Central memory CD8-positive, alpha-beta T cell (primary cell): ENCODE data around the gene DLX6.

ENCODE experiments used
- ATAC-seq: fragments of 150-1000 bp; cut with Tn5 transposase; replicated peaks from 2 replicates; pipeline ENCODE4 v1.10.0; 2022; ENCODE audit warnings: mild to moderate bottlenecking, moderate FRiP score, moderate number of reproducible peaks; ENCODE audit not compliant: poor library complexity, severe bottlenecking; ENCODE audit errors: extremely low read depth
- DNase-seq, 2 donors: peaks; one replicate each; pipeline ENCODE4 v3.0.0; 2021; ENCODE audit warnings: low spot score in 2 of 2
- H3K27ac Mint-ChIP-seq: one replicate; pipeline ENCODE4 v1.8.0; 2022; ENCODE audit warnings: low read depth, mild to moderate bottlenecking, moderate library complexity, mixed read lengths
- H3K27me3 Mint-ChIP-seq: one replicate; pipeline ENCODE4 v1.8.0; 2022; ENCODE audit warnings: mixed read lengths
- H3K36me3 Mint-ChIP-seq: one replicate; pipeline ENCODE4 v1.8.0; 2022; ENCODE audit warnings: mild to moderate bottlenecking, moderate library complexity, mixed read lengths; ENCODE audit not compliant: insufficient read depth
- H3K4me1 Mint-ChIP-seq: one replicate; pipeline ENCODE4 v1.8.0; 2022; ENCODE audit warnings: mixed read lengths
- H3K4me3 Mint-ChIP-seq: one replicate; pipeline ENCODE4 v1.8.0; 2022; ENCODE audit warnings: mild to moderate bottlenecking, moderate library complexity, mixed read lengths
- H3K9me3 Mint-ChIP-seq: one replicate; pipeline ENCODE4 v1.8.0; 2022; ENCODE audit warnings: mixed read lengths

DLX6 gene

DNA sequence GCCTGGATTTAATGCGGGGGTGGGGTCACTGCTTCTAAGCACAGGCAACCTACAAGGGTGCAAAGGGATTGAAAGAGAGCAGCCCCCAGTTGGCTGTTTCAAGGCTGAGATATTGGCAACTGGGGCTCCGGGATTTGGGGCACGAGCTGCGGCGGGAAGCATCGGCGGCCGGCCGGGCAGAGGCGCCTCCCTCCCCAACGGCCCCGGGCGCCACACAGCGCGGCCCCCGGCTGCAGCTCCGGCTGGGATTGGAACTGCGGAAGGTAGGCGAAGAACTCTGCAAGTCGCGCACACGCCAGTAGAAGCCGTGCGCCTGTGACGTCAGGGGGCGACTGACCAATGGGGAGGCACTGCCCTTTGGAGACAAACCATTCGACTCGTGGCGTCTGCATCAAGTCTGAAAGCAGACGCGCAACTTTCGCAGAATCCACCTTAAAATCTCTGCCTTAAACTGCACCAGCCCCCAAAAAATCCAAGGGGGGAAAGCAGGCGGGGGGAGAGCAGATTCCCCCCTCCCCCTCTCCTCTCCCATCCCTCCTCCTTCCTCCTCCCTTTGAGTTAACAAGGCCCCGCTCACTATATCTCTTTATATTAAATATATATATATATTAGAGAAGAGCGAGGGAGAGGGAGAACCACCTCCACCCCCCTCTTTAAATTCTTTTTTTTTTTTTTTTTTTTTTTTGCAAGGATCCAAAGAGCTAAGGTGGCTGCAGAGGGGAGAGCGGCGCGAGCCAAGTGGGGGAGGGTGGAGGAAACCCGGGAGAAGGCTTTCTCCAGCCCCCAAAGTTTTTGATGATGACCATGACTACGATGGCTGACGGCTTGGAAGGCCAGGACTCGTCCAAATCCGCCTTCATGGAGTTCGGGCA, at the start of gene DLX6:
Gene DLX6, plus strand, starts transcription at position 371 of the 872 bp plus-strand sequence. Its CDS starts 425 bp downstream, at position 796.
- peak within 1 kb of the TSS; percentile 74 for H3K4me3 Mint-ChIP-seq
- no peak within 1 kb of the TSS for H3K27ac Mint-ChIP-seq
- DNase-seq (no peak), ATAC-seq (no peak)
- H3K36me3 Mint-ChIP-seq: peaks cover 7% of the 10 kb centered on the region
- peaks cover 11% of the 10 kb centered on the region for H3K4me1 Mint-ChIP-seq
- no peaks in the 10 kb centered on the region for H3K9me3 Mint-ChIP-seq
- H3K27me3 Mint-ChIP-seq: peaks cover 92% of the 10 kb centered on the region

DNA sequence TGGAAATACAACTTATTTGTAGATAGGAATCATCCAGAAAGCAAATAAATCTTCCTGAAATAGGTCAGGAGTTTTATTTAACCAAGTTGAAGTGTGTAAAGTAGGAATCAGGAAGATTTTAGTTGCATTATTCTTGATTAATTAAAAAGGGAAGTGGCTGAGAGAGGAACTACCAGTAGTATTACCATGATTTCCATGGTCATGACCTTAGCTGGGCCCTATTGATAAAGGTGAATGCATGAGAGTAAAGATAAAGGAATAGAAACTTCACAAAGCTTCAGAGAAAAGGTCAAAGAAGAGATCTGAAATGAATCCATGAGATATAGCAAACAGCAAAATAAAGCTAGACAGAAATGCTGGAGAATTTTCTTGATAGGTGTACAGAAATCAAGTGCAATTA, 46.2 kb upstream of the DLX6 start:
- Mint-ChIP-seq H3K36me3 (no peaks in the 10 kb centered on the region), H3K9me3 (no peaks in the 10 kb centered on the region), H3K4me1 (no peaks in the 10 kb centered on the region), H3K4me3 (no peak overlapping the region), H3K27me3 (peaks cover 57% of the 10 kb centered on the region), H3K27ac (no peak overlapping the region)
- DNase-seq (no peak), ATAC-seq (no peak)

DNA sequence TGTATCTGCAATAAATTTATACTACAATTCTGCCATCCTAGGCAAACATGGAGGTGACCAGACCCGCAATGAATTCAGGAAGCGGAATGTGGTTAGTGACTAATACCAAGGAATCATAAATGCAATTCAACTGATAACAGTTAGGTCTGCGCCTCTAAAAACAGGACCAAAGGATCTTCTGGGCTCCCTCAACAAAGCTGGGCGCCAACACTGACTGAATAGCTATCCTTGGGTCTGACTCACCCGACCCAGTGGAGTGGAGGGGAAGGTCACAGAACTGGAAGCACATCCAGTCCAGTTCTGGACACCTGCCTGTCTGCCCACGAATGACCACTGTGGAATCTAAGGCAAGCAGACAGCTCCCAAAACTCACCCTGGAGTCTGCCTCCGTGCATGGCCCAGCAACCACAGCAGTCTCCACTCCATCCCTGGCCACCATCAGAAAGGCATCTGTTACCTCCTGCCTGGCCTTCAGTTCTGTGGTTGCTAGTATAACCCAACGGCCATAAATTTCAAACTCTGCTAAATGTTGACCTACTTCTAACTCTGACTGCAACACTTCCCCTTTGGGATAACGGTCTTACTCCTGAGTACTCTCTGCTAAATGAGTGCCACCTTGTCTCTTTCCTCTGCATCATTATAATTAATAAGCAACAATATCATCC, 43.0 kb upstream of the DLX6 start:
- H3K4me3 Mint-ChIP-seq: no peak overlapping the region
- H3K4me1 Mint-ChIP-seq: no peaks in the 10 kb centered on the region
- H3K27me3 Mint-ChIP-seq: peaks cover 61% of the 10 kb centered on the region
- ATAC-seq (no peak), DNase-seq (no peak)
- no peaks in the 10 kb centered on the region for H3K36me3 Mint-ChIP-seq
- H3K9me3 Mint-ChIP-seq: peaks cover 4% of the 10 kb centered on the region
- H3K27ac Mint-ChIP-seq: no peak overlapping the region

DNA sequence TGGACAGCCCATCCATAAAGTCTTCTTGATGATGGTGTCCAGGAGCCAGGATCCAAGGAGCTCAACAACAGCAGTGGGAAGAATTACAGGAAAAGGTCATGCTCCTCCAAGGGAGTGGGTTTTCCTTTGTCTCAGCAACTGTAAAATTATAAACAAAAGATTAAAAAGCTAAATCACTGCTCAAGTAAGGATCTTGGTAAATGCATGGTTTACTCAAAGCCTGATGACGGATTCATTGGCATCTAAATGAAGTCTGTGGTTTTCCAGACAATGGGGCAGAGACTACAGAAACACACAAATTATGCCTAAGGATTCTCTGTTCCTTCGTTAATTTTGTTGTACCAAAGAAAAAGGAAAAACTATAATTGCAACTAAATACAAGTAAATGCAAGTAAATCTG, 36.4 kb upstream of the DLX6 start:
- DNase-seq (no peak), ATAC-seq (no peak)
- Mint-ChIP-seq H3K4me3 (no peak overlapping the region), H3K36me3 (no peaks in the 10 kb centered on the region), H3K4me1 (no peaks in the 10 kb centered on the region), H3K27ac (no peak overlapping the region), H3K9me3 (peaks cover 4% of the 10 kb centered on the region), H3K27me3 (peaks cover 76% of the 10 kb centered on the region)

DNA sequence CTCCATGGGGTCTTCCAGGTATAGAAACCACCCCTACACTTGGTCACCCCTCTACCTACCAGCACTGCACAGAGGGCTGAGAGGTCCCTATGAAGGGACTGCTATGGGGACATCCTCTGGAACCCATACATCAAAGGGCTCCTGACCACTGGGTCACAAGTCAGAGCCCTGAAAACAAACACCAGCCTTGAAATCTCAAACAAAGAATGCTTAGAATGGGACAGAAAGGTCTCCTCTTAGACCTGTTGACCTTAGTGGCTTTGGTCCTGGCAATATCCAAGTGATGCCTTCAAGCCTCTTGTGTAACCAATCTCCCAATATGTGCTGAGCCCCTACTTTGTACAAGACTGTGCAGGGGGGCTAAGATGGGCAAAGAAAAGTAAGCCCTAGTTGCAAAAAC, 34.6 kb upstream of the DLX6 start:
- Mint-ChIP-seq H3K4me3 (no peak overlapping the region), H3K4me1 (no peaks in the 10 kb centered on the region), H3K36me3 (no peaks in the 10 kb centered on the region), H3K9me3 (no peaks in the 10 kb centered on the region), H3K27me3 (peaks cover 73% of the 10 kb centered on the region), H3K27ac (no peak overlapping the region)
- ATAC-seq (no peak), DNase-seq (no peak)

DNA sequence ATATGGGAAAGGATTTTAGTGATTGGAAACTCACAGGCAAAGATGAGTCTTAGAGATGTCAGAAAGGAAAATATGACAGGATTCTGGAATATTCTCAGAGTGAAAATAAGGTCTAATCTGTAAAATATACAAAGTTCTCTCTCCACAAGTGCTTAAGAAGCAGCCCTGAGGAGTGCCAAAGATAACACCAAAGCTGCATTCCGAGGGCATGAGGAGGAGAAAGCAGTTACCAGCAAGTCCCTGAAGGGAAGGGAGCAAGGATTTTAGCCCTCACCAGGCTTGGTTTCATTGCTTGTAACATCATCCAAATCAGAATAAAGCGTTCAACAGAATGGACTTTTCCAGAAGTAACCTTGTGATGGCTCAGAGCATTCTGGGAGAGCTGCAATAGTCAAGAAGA, 31.4 kb upstream of the DLX6 start:
- no peaks in the 10 kb centered on the region for H3K4me1 Mint-ChIP-seq
- no peak overlapping the region for H3K27ac Mint-ChIP-seq
- no peak overlapping the region for H3K4me3 Mint-ChIP-seq
- ATAC-seq (no peak), DNase-seq (no peak)
- no peaks in the 10 kb centered on the region for H3K36me3 Mint-ChIP-seq
- H3K9me3 Mint-ChIP-seq: no peaks in the 10 kb centered on the region
- peaks cover 68% of the 10 kb centered on the region for H3K27me3 Mint-ChIP-seq

DNA sequence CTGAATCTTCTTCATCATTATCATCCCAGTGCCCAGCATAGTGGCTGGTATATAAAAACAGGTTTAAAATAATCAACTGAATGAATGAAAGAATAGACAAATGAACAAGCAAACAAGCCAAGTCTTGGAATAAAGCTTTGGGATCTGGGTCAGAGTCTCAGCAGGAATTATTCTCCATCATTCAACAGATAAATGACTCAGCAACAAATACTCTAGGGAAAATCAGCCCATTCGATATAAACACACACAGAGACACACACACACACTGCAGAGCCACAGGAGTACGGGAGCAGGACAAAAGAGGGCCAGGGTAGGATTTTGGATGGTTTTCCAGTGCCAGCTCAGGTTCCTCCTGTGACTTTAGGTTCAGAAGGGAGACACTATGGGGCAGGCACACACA, 29.2 kb upstream of the DLX6 start:
- peaks cover 67% of the 10 kb centered on the region for H3K27me3 Mint-ChIP-seq
- no peak overlapping the region for H3K27ac Mint-ChIP-seq
- DNase-seq: no peak

DNA sequence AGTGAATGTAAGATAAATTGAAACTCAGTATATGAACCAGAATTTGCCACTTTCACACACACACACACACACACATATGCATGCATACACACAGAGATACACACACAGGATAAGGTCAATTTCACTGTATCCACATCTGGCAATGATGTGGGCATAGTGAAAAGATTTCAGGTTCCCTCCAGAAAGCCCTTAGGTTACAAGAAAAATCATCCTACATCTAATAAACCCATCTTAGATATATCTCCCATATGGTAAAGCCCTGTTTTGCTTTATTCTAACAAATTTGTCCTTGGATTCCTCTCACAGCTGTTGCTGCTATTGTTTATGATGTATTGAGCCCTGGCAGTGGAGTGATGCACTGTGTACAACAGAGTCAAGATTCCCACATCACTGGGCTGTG, 27.9 kb upstream of the DLX6 start:
- Mint-ChIP-seq H3K9me3 (no peaks in the 10 kb centered on the region), H3K27me3 (peaks cover 61% of the 10 kb centered on the region), H3K27ac (no peak overlapping the region), H3K4me1 (no peaks in the 10 kb centered on the region), H3K36me3 (no peaks in the 10 kb centered on the region), H3K4me3 (no peak overlapping the region)
- ATAC-seq: no peak
- no peak for DNase-seq

More for the DNA sequence above, 29.2 kb upstream of the DLX6 start:
- no peaks in the 10 kb centered on the region for H3K4me1 Mint-ChIP-seq
- no peaks in the 10 kb centered on the region for H3K9me3 Mint-ChIP-seq
- no peak overlapping the region for H3K4me3 Mint-ChIP-seq
- no peaks in the 10 kb centered on the region for H3K36me3 Mint-ChIP-seq
- ATAC-seq: no peak

DNA sequence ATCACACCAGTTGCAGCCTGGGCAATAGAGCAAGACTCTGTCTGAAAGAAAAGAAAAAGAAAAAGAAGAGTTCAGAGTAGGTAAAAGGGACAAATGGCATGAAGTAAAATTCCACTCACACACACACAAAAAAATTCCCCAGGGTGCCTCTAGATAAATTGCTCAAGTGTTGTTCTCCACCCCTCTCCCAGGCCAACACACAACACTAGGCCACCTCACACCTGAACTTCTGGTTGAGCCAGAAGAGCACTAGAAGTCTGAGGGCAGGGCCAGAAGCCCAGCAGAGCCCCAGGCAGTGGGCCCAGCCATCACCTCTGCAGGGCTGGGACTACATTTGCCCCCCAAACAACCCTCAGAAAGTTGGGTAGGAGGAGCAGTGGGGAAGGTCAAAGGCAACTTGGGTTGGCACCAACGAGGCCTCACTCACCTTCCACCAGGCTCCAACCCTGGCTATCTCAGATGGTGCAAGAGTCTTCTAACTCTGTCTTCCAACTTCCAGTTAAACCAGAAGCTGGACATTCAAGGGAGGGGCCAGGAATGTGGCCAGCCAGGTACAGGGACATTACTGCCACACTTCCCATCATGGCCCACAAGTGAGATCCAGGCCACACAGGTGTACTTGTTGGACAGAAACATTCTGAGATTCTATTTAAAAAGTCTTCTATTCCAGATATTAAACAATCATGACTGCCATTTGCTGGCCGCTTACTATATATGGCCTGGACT, 25.6 kb upstream of the DLX6 start:
- DNase-seq: no peak
- H3K4me1 Mint-ChIP-seq: no peaks in the 10 kb centered on the region
- no peak overlapping the region for H3K4me3 Mint-ChIP-seq
- ATAC-seq: no peak
- peaks cover 50% of the 10 kb centered on the region for H3K27me3 Mint-ChIP-seq
- no peaks in the 10 kb centered on the region for H3K9me3 Mint-ChIP-seq
- H3K27ac Mint-ChIP-seq: no peak overlapping the region
- no peaks in the 10 kb centered on the region for H3K36me3 Mint-ChIP-seq

DNA sequence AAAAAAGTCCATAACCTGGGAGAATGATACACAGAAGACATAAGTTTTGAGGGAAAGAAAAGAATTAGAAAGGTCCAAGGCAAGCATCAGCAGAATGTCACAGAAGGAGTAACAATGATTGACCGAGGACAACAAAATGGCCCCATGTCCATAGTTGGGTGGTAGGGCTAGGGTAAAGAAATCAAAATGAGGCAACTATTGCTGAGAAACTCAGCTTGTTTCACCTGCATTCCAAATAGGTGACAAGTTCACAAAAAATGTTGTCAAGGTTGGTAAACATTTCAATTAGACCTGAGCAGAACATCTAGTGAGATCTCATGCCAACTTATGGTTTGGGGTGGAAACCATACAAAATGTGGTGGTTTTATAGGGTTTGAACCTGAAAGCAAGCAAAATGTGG, 22.8 kb upstream of the DLX6 start:
- no peaks in the 10 kb centered on the region for H3K9me3 Mint-ChIP-seq
- DNase-seq (no peak), ATAC-seq (no peak)
- H3K4me3 Mint-ChIP-seq: no peak overlapping the region
- H3K27me3 Mint-ChIP-seq: peaks cover 58% of the 10 kb centered on the region
- H3K27ac Mint-ChIP-seq: no peak overlapping the region
- H3K36me3 Mint-ChIP-seq: no peaks in the 10 kb centered on the region
- H3K4me1 Mint-ChIP-seq: no peaks in the 10 kb centered on the region

DNA sequence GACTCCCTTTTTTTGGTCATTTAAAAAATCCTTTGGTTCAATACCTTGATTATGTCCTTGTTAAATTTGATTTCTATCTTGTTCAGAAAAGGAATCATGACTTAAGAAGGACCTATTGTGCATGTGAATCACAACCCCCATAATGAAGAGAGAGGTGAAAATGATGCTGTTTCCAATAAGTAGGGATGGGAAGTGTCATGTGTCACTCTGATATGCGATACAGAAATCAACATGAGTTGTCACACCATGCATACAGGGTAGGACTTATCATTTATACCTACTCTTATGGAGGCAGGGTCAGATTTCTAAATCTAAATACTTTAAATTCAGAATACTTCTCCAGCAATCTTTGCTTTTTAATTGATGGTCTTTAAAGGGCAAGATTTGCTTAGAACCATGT, 19.4 kb upstream of the DLX6 start:
- Mint-ChIP-seq H3K36me3 (no peaks in the 10 kb centered on the region), H3K4me1 (no peaks in the 10 kb centered on the region), H3K9me3 (no peaks in the 10 kb centered on the region), H3K27me3 (peaks cover 71% of the 10 kb centered on the region), H3K4me3 (no peak overlapping the region), H3K27ac (no peak overlapping the region)
- ATAC-seq (no peak), DNase-seq (no peak)

DNA sequence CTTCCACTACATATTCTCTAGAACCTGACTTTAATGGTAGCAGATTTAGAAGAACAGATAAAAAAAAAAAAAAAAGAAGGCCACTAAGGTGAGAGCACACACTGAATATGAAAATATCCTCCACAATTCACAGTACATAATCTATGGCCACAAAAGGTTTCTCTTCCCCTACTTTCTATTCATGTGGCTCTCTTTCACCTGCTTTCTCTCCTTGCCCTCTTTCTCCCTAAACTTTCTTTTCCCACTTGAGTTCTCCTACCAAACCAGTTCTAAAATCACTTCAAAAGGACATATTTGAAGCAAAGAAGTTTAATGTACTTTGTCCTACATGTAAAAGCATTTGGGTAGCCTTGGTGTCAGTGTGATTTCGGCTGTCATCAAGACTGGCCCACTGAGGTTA, 18.5 kb upstream of the DLX6 start:
- H3K4me1 Mint-ChIP-seq: no peaks in the 10 kb centered on the region
- H3K27ac Mint-ChIP-seq: no peak overlapping the region
- no peaks in the 10 kb centered on the region for H3K9me3 Mint-ChIP-seq
- H3K36me3 Mint-ChIP-seq: peaks cover 2% of the 10 kb centered on the region
- no peak for ATAC-seq
- no peak overlapping the region for H3K4me3 Mint-ChIP-seq
- no peak for DNase-seq
- H3K27me3 Mint-ChIP-seq: peaks cover 80% of the 10 kb centered on the region
